ENCODE results near the gene BCL11A.

BCL11A gene

GRCh38 chr2:60495041-60495625 lies 58.3 kb downstream of the BCL11A start:
- TF ChIP-seq CTCF (conservative IDR thresholded peaks at IDR 0.05; ENCODE audit: low read depth, low read length), result no peak
- H3K4me3 ChIP-seq (ENCODE audit: low read length), result no peak overlapping the region
- DNase-seq (ENCODE audit: low read depth), result no peak

- H3K4me3 ChIP-seq (ENCODE audit: low read length), result no peak overlapping the region
- no peak for DNase-seq (ENCODE audit: low read depth)
- TF ChIP-seq CTCF (conservative IDR thresholded peaks at IDR 0.05; ENCODE audit: low read depth, low read length), result no peak
These were observed 59.6 kb downstream of the BCL11A start for GRCh38 chr2:60493804-60494387.

GRCh38 chr2:60492548-60492947 lies 60.9 kb downstream of the BCL11A start:
- DNase-seq (ENCODE audit: low read depth), result no peak
- H3K4me3 ChIP-seq (ENCODE audit: low read length), result no peak overlapping the region
- no peak for TF ChIP-seq CTCF (conservative IDR thresholded peaks at IDR 0.05; ENCODE audit: low read depth, low read length)

GRCh38 chr2:60490848-60491247 lies 62.6 kb downstream of the BCL11A start:
- TF ChIP-seq CTCF (conservative IDR thresholded peaks at IDR 0.05; ENCODE audit: low read depth, low read length), result no peak
- H3K4me3 ChIP-seq (ENCODE audit: low read length), result no peak overlapping the region
- DNase-seq (ENCODE audit: low read depth), result no peak

GRCh38 chr2:60490441-60490840 lies 63.0 kb downstream of the BCL11A start:
- no peak for DNase-seq (ENCODE audit: low read depth)
- no peak overlapping the region for H3K4me3 ChIP-seq (ENCODE audit: low read length)
- no peak for TF ChIP-seq CTCF (conservative IDR thresholded peaks at IDR 0.05; ENCODE audit: low read depth, low read length)

- no peak overlapping the region for H3K4me3 ChIP-seq (ENCODE audit: low read length)
- no peak for TF ChIP-seq CTCF (conservative IDR thresholded peaks at IDR 0.05; ENCODE audit: low read depth, low read length)
- DNase-seq (ENCODE audit: low read depth), result no peak
These were observed 64.2 kb downstream of the BCL11A start for GRCh38 chr2:60489289-60489688.

GRCh38 chr2:60488291-60488690 lies 65.2 kb downstream of the BCL11A start:
- no peak overlapping the region for H3K4me3 ChIP-seq (ENCODE audit: low read length)
- DNase-seq (ENCODE audit: low read depth), result no peak
- no peak for TF ChIP-seq CTCF (conservative IDR thresholded peaks at IDR 0.05; ENCODE audit: low read depth, low read length)

Measured in retinal pigment epithelial cell (primary cell).